Measurements from ENCODE around the gene AGAP1. TPM values are rescaled to one million over a fixed set of nuclear protein-coding genes. Genes with fewer than 3 reads are reported as not detected.

AGAP1 gene
- polyA plus RNA-seq, 1 donor: 31.5 TPM

- DNase-seq: no peak
These were observed 685.6 kb downstream of the AGAP1 start for GRCh38 chr2:236179236-236180075.

- no peak for DNase-seq
These were observed 686.4 kb downstream of the AGAP1 start for GRCh38 chr2:236180076-236180816.

DNA sequence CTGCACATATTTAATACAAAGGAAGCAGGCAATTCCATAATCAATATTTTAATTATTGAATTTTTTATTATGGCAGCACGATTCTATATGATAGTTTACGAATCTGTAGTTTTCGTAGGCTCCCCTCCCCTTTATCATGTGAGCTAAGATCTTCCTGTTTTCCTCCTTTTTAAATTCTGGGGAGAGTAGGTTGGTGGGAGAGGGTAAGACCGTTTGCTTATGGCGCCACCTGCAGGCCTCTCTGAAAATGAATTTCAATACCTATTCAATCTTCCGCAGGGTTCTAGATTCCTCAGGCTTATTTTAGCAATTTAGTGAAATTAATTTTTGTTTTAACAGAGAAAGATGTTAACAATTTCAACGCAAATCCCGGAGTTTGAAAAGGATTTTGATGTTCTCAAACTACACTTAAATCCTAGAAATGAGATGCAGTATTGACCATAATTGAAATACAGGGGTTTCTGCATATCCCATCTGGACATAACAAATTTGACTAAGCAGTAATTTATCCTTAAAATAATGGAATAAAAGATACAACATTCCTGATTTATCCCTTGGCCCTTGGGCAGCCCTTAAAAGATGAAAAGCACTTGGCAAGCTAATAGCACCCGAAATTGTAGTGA, 687.1 kb downstream of the AGAP1 start:
- DNase-seq: no peak
